ENCODE measurements around the gene PIGW. TPM values are rescaled to one million over a fixed set of nuclear protein-coding genes. Genes with fewer than 3 reads are reported as not detected.

The PIGW gene
- total and polyA plus RNA-seq, 2 experiments from 2014 or later, result 5.1 to 8.6 TPM

DNA sequence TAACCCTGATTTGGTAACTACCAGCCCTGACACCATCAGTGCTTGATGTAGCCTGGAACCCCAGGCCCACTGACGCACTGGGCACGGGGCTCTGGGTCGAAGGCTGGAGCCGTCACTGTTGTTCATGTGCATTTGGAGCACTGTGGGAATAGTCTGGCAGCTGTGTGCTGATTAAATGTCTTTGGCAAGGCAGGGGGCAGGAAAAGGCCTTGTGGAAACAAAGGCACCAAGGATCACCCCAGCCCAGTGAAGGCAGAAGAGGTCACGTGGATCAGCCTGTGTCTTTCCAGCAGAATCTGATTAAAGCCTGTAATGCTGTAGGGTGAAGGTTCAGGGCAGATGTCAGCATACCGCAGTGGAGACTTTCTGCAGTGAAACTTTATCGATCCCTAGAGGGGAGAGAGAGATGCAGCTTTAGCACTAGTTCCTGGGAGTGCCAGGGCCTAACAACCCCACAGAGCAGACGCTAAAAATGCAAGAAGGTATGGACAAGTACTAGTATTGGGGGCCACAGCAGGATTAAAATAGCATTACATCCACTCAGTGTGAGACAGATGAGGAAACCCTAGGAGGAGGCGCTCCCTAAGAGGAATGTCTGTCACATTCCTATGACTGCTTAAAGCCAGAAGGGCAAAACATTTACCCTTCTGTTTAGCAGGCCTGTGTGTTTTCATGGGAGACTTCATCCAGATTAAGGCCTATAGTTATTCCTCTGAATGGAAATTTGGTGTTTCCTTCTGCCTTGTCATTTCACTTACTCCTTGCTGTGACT, 38.6 kb upstream of the PIGW start:
- WGBS, 2 experiments (ENCODE audit: low coverage in 1 of 2, low lambda C conversion rate in 2 of 2, missing lambda C conversion rate in 2 of 2), result 95 to 99% methylated on average over 9 of the region's 9 CpGs
- H3K4me1 ChIP-seq (ENCODE audit: insufficient read depth), result peaks cover 8% of the 10 kb centered on the region
- H3K4me2 ChIP-seq (ENCODE audit: unreplicated experiment), result no peak overlapping the region
- H3K4me3 ChIP-seq, result no peak overlapping the region
- H3K27ac ChIP-seq, result no peak overlapping the region
- in situ Hi-C loops (cut with MboI), result no loop called here
- no peaks in the 10 kb centered on the region for H3K27me3 ChIP-seq (replicated peaks; ENCODE audit: insufficient read depth)
- peaks cover 17% of the 10 kb centered on the region for H3K79me2 ChIP-seq (ENCODE audit: insufficient read depth)
- TF ChIP-seq EZH2phosphoT487 (IDR thresholded peaks at IDR 0.05; ENCODE audit: insufficient read depth, low read depth) (no peak), EZH2 (IDR thresholded peaks at IDR 0.05; ENCODE audit: insufficient read depth, poor library complexity, severe bottlenecking) (no peak)
- no peak overlapping the region for H3K9ac ChIP-seq
- no peak for DNase-seq
- H3K9me2 ChIP-seq (ENCODE audit: insufficient read depth), result no peaks in the 10 kb centered on the region
- no peaks in the 10 kb centered on the region for H4K20me1 ChIP-seq (ENCODE audit: insufficient read depth)
- peaks cover 14% of the 10 kb centered on the region for H3F3A ChIP-seq (ENCODE audit: insufficient read depth)
- no peak overlapping the region for H2AFZ ChIP-seq
- no peaks in the 10 kb centered on the region for H3K9me3 ChIP-seq (ENCODE audit: low read depth)
- H3K36me3 ChIP-seq (ENCODE audit: low read depth), result peaks cover 12% of the 10 kb centered on the region; the same call in 1 of the 2 replicates

DNA sequence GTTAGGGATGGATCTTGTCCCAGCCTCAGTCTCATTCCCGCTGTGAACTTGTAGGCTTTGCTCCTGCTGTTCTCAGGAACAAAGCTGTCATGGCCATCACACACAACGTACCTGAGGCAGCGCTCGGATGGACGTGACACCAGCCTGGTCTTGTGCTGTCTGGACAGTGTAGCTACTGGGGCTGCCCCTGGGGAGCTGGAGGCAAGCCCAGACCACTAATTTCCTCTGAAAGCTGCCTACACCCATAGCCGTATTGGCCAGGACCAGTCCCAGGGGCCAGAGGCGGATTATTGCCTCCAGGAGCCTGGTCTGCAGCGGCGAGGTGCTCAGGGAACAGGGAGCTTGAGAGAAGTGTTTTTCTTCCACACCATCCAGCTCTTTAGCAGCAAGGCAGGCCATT, 36.6 kb upstream of the PIGW start:
- H2AFZ ChIP-seq, result no peak overlapping the region

DNA sequence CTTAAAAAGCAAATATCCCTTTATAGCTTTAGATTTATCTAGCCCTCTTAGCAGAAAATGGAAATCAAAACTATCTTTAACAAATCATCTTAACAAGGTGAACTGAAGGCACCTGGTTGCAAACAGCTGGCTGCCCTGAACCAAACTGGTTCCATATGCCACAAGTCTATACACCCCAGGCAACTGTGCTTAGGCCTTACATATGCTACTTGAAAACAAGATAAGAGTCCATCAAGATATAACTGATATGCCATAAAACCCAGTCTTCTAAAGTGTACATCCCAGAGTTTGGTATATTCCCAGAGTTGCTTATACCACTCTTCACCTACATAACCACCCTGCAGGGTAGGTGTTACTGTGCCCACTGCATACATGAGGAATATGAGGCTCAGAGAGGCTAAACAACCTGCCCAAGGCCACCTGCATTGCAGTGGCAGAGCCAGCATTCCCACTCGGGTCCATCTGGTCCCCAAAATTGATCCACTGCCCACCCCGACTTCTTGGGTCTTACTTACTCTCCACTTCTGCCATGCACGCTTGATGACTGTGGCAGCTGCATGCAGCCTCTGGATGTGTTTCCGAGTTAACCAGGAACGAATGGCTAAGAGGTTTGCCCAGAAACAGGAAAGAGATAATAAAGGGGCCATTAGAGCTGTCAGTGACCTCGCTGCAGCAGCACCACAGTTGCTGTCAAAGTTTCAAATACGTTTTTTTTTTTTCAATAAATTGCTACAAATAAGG, 36.1 kb upstream of the PIGW start:
- Histone ChIP-seq H2AFZ (no peak overlapping the region), H3K27me3 (replicated peaks; ENCODE audit: insufficient read depth) (no peaks in the 10 kb centered on the region), H3K9ac (no peak overlapping the region), H3F3A (ENCODE audit: insufficient read depth) (peaks cover 8% of the 10 kb centered on the region), H3K36me3 (ENCODE audit: low read depth) (peaks cover 12% of the 10 kb centered on the region; the same call in 1 of the 2 replicates), H3K4me2 (ENCODE audit: unreplicated experiment) (no peak overlapping the region), H3K27ac (no peak overlapping the region), H3K9me3 (ENCODE audit: low read depth) (no peaks in the 10 kb centered on the region), H4K20me1 (ENCODE audit: insufficient read depth) (no peaks in the 10 kb centered on the region), H3K9me2 (ENCODE audit: insufficient read depth) (no peaks in the 10 kb centered on the region), H3K4me3 (no peak overlapping the region), H3K79me2 (ENCODE audit: insufficient read depth) (no peaks in the 10 kb centered on the region), H3K4me1 (ENCODE audit: insufficient read depth) (peaks cover 6% of the 10 kb centered on the region)
- WGBS, 2 experiments (ENCODE audit: low coverage in 1 of 2, low lambda C conversion rate in 2 of 2, missing lambda C conversion rate in 2 of 2), result 71 to 82% methylated on average over 7 of the region's 7 CpGs
- no peak for DNase-seq
- TF ChIP-seq EZH2 (IDR thresholded peaks at IDR 0.05; ENCODE audit: insufficient read depth, poor library complexity, severe bottlenecking), result no peak
- no peak for TF ChIP-seq EZH2phosphoT487 (IDR thresholded peaks at IDR 0.05; ENCODE audit: insufficient read depth, low read depth)
- in situ Hi-C loops (cut with MboI), result no loop called here

More for the DNA sequence above, 36.6 kb upstream of the PIGW start:
- no peak overlapping the region for H3K9ac ChIP-seq
- H3K4me1 ChIP-seq (ENCODE audit: insufficient read depth), result peaks cover 8% of the 10 kb centered on the region
- WGBS, 2 experiments (ENCODE audit: low coverage in 1 of 2, low lambda C conversion rate in 2 of 2, missing lambda C conversion rate in 2 of 2), result 84 to 87% methylated on average over 9 of the region's 9 CpGs
- no peak overlapping the region for H3K4me3 ChIP-seq
- in situ Hi-C loops (cut with MboI), result no loop called here
- no peak overlapping the region for H3K4me2 ChIP-seq (ENCODE audit: unreplicated experiment)
- H3K27me3 ChIP-seq (replicated peaks; ENCODE audit: insufficient read depth), result no peaks in the 10 kb centered on the region
- H3F3A ChIP-seq (ENCODE audit: insufficient read depth), result peaks cover 14% of the 10 kb centered on the region
- H3K9me2 ChIP-seq (ENCODE audit: insufficient read depth), result no peaks in the 10 kb centered on the region
- no peaks in the 10 kb centered on the region for H3K79me2 ChIP-seq (ENCODE audit: insufficient read depth)
- no peaks in the 10 kb centered on the region for H3K9me3 ChIP-seq (ENCODE audit: low read depth)
- TF ChIP-seq EZH2 (IDR thresholded peaks at IDR 0.05; ENCODE audit: insufficient read depth, poor library complexity, severe bottlenecking), result no peak
- no peak for TF ChIP-seq EZH2phosphoT487 (IDR thresholded peaks at IDR 0.05; ENCODE audit: insufficient read depth, low read depth)
- no peaks in the 10 kb centered on the region for H4K20me1 ChIP-seq (ENCODE audit: insufficient read depth)
- H3K27ac ChIP-seq, result no peak overlapping the region
- DNase-seq, result no peak
- H3K36me3 ChIP-seq (ENCODE audit: low read depth), result peaks cover 12% of the 10 kb centered on the region; the same call in 1 of the 2 replicates

DNA sequence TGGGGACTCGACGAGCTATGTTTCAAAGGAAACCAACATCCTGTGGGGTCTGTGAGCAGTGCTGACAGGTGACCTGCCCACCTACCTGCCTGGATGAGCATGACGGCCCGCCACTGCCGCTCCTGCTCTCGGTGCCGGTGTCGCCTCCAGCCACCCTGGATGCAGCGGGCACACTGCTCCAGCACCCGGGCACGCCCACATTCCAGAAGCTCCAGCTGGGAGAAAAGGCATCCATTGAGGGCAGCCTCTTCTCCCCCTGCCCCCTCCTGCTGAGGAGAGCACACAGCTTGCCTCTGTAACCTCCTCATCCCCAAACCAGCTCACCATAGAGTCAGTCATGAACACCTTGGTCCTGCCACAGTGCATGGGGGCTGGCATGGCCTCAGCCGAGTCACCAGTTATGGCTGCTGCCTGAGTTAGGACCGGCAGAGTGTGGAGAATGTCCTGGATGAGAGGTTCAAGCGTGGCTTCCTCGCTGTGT, 34.0 kb upstream of the PIGW start:
- Histone ChIP-seq H3K4me2 (ENCODE audit: unreplicated experiment) (no peak overlapping the region), H3K27ac (no peak overlapping the region), H3K9me2 (ENCODE audit: insufficient read depth) (no peaks in the 10 kb centered on the region), H3K9ac (no peak overlapping the region), H3F3A (ENCODE audit: insufficient read depth) (no peaks in the 10 kb centered on the region), H3K27me3 (replicated peaks; ENCODE audit: insufficient read depth) (no peaks in the 10 kb centered on the region), H3K36me3 (ENCODE audit: low read depth) (peaks cover 17% of the 10 kb centered on the region; the same call in 1 of the 2 replicates), H3K4me3 (no peak overlapping the region), H4K20me1 (ENCODE audit: insufficient read depth) (no peaks in the 10 kb centered on the region), H3K4me1 (ENCODE audit: insufficient read depth) (no peaks in the 10 kb centered on the region; the same call in 1 of the 2 replicates), H3K9me3 (ENCODE audit: low read depth) (no peaks in the 10 kb centered on the region), H2AFZ (no peak overlapping the region), H3K79me2 (ENCODE audit: insufficient read depth) (no peaks in the 10 kb centered on the region)
- TF ChIP-seq EZH2phosphoT487 (IDR thresholded peaks at IDR 0.05; ENCODE audit: insufficient read depth, low read depth) (no peak), EZH2 (IDR thresholded peaks at IDR 0.05; ENCODE audit: insufficient read depth, poor library complexity, severe bottlenecking) (no peak)
- no peak for DNase-seq
- in situ Hi-C loops (cut with MboI), result loop anchor here (25.0 kb wide), 2 partner anchors 663 to 1413 kb away; no protein-coding TSS in a partner anchor
- 90 to 94% methylated on average over 15 of the region's 15 CpGs for WGBS, 2 experiments (ENCODE audit: low coverage in 1 of 2, low lambda C conversion rate in 2 of 2, missing lambda C conversion rate in 2 of 2)
